ENCODE data around the gene RPS29. TPM values are rescaled to one million over a fixed set of nuclear protein-coding genes. Genes with fewer than 3 reads are reported as not detected.

The RPS29 gene
- total and polyA plus RNA-seq, 3 donors from 2014 or later, result 1,765 to 3,974 (median 2,556) TPM

DNA sequence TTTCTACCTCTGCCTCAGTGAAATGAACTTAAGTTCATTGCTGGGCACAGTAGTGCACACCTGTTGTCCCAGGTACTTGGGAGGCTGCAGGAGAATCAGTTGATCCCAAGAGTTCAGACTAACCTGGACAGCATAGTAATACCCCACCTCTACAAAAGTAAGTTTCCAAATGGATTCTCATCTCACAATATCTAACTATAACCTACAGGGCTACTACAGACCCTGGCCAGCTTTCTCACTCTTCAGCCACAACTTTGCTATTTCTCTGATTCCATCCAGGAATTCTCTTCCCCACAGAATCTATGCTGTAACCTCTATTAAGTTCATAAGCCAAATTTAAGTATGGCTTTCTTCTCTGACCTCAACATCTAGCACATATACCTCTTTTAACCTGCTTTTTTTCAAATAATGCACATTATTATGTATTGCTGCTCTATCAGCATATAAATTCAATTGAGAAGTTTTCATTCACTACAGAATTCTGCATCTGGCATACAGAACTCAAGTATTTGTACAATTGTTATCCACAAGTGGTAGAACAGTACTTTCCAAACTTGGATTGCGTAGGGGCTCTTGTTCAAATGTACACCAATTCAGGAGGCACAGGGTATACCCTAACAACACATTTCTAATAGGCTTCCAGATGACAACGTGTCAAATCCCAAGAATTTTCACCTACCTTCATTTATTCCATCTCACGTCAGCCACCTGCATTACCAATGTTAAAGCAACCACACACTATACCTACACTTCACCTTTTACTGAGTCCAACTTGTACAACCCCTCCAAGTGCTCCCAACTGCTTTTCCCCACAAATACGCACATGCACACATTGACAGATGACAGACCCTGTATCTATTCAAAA, 3.8 kb downstream of the RPS29 start:
- H3K4me3 ChIP-seq, result no peak overlapping the region
- intact Hi-C loops (cut with DNase I; ENCODE audit: low total_unique reads), result no loop called here
- no peak for DNase-seq
- peaks cover 10% of the 10 kb centered on the region for H3K4me1 ChIP-seq
- TF ChIP-seq, protein P1, sequence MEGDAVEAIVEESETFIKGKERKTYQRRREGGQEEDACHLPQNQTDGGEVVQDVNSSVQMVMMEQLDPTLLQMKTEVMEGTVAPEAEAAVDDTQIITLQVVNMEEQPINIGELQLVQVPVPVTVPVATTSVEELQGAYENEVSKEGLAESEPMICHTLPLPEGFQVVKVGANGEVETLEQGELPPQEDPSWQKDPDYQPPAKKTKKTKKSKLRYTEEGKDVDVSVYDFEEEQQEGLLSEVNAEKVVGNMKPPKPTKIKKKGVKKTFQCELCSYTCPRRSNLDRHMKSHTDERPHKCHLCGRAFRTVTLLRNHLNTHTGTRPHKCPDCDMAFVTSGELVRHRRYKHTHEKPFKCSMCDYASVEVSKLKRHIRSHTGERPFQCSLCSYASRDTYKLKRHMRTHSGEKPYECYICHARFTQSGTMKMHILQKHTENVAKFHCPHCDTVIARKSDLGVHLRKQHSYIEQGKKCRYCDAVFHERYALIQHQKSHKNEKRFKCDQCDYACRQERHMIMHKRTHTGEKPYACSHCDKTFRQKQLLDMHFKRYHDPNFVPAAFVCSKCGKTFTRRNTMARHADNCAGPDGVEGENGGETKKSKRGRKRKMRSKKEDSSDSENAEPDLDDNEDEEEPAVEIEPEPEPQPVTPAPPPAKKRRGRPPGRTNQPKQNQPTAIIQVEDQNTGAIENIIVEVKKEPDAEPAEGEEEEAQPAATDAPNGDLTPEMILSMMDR (IDR thresholded peaks at IDR 0.05), result no peak
- TF ChIP-seq POLR2A (IDR thresholded peaks at IDR 0.05), result no peak
- H3K27me3 ChIP-seq, result no peaks in the 10 kb centered on the region
- H3K36me3 ChIP-seq (ENCODE audit: low read depth, missing control alignments), result no peaks in the 10 kb centered on the region
- no peak overlapping the region for H3K27ac ChIP-seq
- 85 to 86% methylated on average over 4 of the region's 4 CpGs for whole genome bisulfite sequencing, 2 donors
- no peaks in the 10 kb centered on the region for H3K9me3 ChIP-seq

DNA sequence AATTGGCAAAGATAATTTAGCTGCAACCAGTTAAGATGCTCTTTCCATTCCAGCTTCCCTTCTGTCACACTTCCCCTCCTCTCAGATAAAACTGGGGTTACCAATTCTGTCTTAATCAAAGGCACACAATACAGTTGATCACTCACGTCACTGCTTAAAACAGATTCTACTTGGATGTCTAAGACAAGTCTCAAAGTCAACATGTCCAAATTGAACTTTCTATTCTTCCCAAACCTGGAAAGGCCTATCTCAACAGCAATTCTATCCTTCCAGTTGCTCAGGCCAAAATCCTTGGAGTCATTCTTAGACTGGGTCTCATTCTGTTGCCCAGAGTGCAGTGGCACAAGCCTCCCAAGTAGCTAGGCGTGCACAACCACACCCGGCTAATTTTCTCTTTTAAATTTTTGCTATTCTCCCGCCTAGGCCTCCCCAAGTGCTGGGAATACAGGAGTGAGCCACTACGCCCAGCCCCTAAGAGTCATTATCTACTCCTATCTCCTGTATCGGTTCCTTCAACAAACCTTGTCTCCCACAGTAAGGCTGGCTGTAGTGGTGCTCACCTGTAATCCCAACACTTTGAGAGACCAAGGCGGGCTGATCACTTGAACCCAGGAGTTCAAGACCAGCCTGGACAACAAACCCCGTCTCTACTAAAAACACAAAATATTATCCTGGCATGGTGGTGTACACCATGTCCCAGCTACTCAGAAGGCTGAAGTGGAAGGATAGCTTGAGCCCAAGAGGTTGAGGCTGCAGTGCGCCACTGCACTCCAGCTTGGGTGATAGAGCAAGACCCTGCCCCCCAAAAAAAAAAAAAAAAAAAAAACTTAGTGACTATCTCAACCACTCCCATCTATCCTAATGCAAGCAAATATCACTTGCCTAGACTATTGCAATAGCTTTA, 4.7 kb downstream of the RPS29 start:
- 68 to 75% methylated on average over 9 of the region's 9 CpGs for WGBS, 2 donors
- Histone ChIP-seq H3K36me3 (ENCODE audit: low read depth, missing control alignments) (no peaks in the 10 kb centered on the region), H3K27me3 (no peaks in the 10 kb centered on the region), H3K9me3 (no peaks in the 10 kb centered on the region), H3K27ac (no peak overlapping the region), H3K4me3 (no peak overlapping the region), H3K4me1 (peaks cover 10% of the 10 kb centered on the region)
- DNase-seq, result no peak
- intact Hi-C loops (cut with DNase I; ENCODE audit: low total_unique reads), result no loop called here
- no peak for TF ChIP-seq POLR2A (IDR thresholded peaks at IDR 0.05)
- TF ChIP-seq, protein P1 (IDR thresholded peaks at IDR 0.05), result no peak

DNA sequence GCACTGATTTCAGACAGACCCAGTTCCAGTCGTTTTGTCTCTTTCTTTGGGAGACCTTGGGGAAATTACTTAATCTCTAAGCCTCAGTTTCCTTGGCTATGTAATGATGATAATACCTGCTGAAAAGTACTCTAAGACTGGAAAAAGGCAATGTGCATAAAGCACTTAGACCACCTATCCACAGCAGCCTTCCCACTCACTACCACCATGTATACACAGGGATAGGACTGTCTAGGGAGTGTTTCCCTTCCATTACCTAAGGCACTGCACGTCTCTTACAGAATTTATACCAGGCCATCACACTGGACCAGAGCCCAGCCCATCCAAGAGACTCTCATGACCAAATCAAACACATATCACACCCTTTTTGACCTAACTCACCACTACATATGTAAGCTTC, 6.3 kb downstream of the RPS29 start:
- no peak overlapping the region for H3K4me3 ChIP-seq
- no peak for DNase-seq
- H3K27me3 ChIP-seq, result no peaks in the 10 kb centered on the region
- H3K4me1 ChIP-seq, result peaks cover 10% of the 10 kb centered on the region
- intact Hi-C loops (cut with DNase I; ENCODE audit: low total_unique reads), result no loop called here
- TF ChIP-seq POLR2A (IDR thresholded peaks at IDR 0.05), result no peak
- TF ChIP-seq, protein P1 (IDR thresholded peaks at IDR 0.05), result no peak
- no peak overlapping the region for H3K27ac ChIP-seq
- no peaks in the 10 kb centered on the region for H3K36me3 ChIP-seq (ENCODE audit: low read depth, missing control alignments)
- 76 to 79% methylated on average over 2 of the region's 2 CpGs for WGBS, 2 donors
- no peaks in the 10 kb centered on the region for H3K9me3 ChIP-seq

DNA sequence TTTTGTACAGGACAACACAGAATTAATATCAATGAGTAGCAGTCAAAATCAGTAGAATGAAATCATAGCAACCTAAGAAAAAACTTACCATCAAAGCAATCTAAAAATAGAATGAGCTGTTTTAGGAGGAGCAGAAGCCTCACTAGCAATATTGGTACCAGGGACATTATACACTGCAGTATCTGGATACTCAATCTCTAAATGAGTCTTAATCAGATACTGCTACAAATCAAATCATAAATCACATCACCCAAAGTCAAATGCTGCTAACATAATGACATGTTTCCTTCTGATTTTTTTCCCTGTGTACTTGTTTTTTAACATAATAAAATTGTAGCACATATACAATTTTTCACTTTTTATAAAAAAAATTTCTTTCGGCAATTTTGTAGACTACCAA, 8.0 kb downstream of the RPS29 start:
- Histone ChIP-seq H3K27me3 (no peaks in the 10 kb centered on the region), H3K36me3 (ENCODE audit: low read depth, missing control alignments) (no peaks in the 10 kb centered on the region)
- 94 to 100% methylated on average over 1 of the region's 1 CpG for WGBS, 2 donors

More for the DNA sequence above, 8.0 kb downstream of the RPS29 start:
- no peak for DNase-seq
- H3K4me1 ChIP-seq, result no peaks in the 10 kb centered on the region
- TF ChIP-seq, protein P1 (IDR thresholded peaks at IDR 0.05), result no peak
- no peak for TF ChIP-seq POLR2A (IDR thresholded peaks at IDR 0.05)
- no peak overlapping the region for H3K27ac ChIP-seq
- intact Hi-C loops (cut with DNase I; ENCODE audit: low total_unique reads), result no loop called here
- H3K9me3 ChIP-seq, result no peaks in the 10 kb centered on the region
- no peak overlapping the region for H3K4me3 ChIP-seq
